ENCODE results near the gene RBCK1. TPM values are rescaled to one million over a fixed set of nuclear protein-coding genes. Genes with fewer than 3 reads are reported as not detected.

RBCK1 gene
- total and polyA plus RNA-seq, 2 donors (not counting 3 experiments of a cell fraction or from before 2014, with no cell fraction given) = 80.4 to 82.7 TPM

- no TSS peak for BruUV-seq (replicated peaks)
- intact Hi-C loops (cut with micrococcal nuclease) = no loop called here
- dilution Hi-C loops (cut with MboI; ENCODE audit: extremely low pct_ligation_motif_present, low sequenced_read_pairs) = no loop called here
- TF ChIP-seq POLR2AphosphoS5 (IDR thresholded peaks at IDR 0.05; ENCODE audit: insufficient read depth, low read depth, low read length) = no peak
- no peak for TF ChIP-seq JUN (IDR thresholded peaks at IDR 0.05; ENCODE audit: borderline replicate concordance, insufficient read depth, insufficient read length, low read depth)
- TF ChIP-seq CTCF (IDR thresholded peaks at IDR 0.05; ENCODE audit: extremely low read depth in 1 of 2, insufficient read depth in 1 of 2, low read depth in 1 of 2, low read length in 2 of 2) = no peak
- no peak for TF ChIP-seq POLR2A (IDR thresholded peaks at IDR 0.05; ENCODE audit: low read depth, low read length)
- no peak for TF ChIP-seq FOS (IDR thresholded peaks at IDR 0.05; ENCODE audit: borderline replicate concordance, insufficient read depth, low read length)
- TF ChIP-seq EZH2 (IDR thresholded peaks at IDR 0.05; ENCODE audit: borderline replicate concordance, low read depth, low read length, severe bottlenecking) = no peak
- TF ChIP-seq, protein P1, sequence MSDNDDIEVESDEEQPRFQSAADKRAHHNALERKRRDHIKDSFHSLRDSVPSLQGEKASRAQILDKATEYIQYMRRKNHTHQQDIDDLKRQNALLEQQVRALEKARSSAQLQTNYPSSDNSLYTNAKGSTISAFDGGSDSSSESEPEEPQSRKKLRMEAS (IDR thresholded peaks at IDR 0.05; ENCODE audit: insufficient read depth, insufficient read length) = no peak
- no peak for TF ChIP-seq GATA2 (IDR thresholded peaks at IDR 0.05; ENCODE audit: insufficient read depth, insufficient read length, low read depth, low read length)
- TF ChIP-seq MYC (IDR thresholded peaks at IDR 0.05; ENCODE audit: low read depth, low read length) = no peak
- FAIRE-seq = no peak
- Histone ChIP-seq H3K4me3 (replicated peaks in 1 of 3; ENCODE audit: insufficient read depth in 1 of 3, low read depth in 1 of 3, low read length in 3 of 3) (no peak overlapping the region), H2AFZ (ENCODE audit: low read depth, low read length) (no peak overlapping the region), H4K20me1 (replicated peaks; ENCODE audit: control insufficient read depth, extremely low read depth, insufficient read depth, low read length) (no peaks in the 10 kb centered on the region), H3K4me1 (ENCODE audit: control insufficient read depth, extremely low read depth, insufficient read depth, low read length) (no peaks in the 10 kb centered on the region), H3K79me2 (ENCODE audit: control insufficient read depth, insufficient read depth, low read length) (no peaks in the 10 kb centered on the region), H3K4me2 (ENCODE audit: insufficient read depth, low read length) (no peak overlapping the region), H3K27ac (ENCODE audit: insufficient read depth, low read depth, low read length) (no peak overlapping the region), H3K9ac (replicated peaks; ENCODE audit: extremely low read depth, insufficient read depth, low read length) (no peak overlapping the region), H3K9me3 (replicated peaks; ENCODE audit: control insufficient read depth, insufficient read depth, low read length) (no peaks in the 10 kb centered on the region), H3K36me3 (ENCODE audit: control insufficient read depth in 2 of 2, extremely low read depth in 1 of 2, insufficient read depth in 2 of 2, low read length in 2 of 2) (peaks cover 7 to 30% of the 10 kb centered on the region in 2 experiments), H3K27me3 (ENCODE audit: control insufficient read depth in 2 of 2, insufficient read depth in 2 of 2, low read length in 2 of 2) (no peaks in the 10 kb centered on the region), H3K9me1 (replicated peaks; ENCODE audit: control insufficient read depth, extremely low read depth, insufficient read depth, low read length) (no peaks in the 10 kb centered on the region)
- ChIA-PET POLR2A (no interaction called here), CTCF (no interaction called here)
- DNase-seq (ENCODE audit: low read depth, low spot score) = no peak
These were observed 12.1 kb downstream of the RBCK1 start for GRCh38 chr20:420166-420620.

Measured in endothelial cell of umbilical vein (primary cell).